C4-2B (cell line): ENCODE data around the gene MTX2.
A peak's percentile ranks its signal among the peaks of the same experiment; 100 is the strongest.

Experiments
- H3K27ac ChIP-seq: fragments of 450-650 bp; 2 replicates; pipeline ENCODE4 v1.5.1; 2017
- ZFX ChIP-seq: fragments of 450-650 bp; IDR thresholded peaks from 2 replicates; pipeline ENCODE4 v1.6.1; 2017
- TF ChIP-seq, protein P1 (sequence below): fragments of 450-650 bp; conservative IDR thresholded peaks from 2 replicates; pipeline ENCODE4 v1.5.1; 2017; ENCODE audit warnings: mild to moderate bottlenecking

MTX2 gene

DNA sequence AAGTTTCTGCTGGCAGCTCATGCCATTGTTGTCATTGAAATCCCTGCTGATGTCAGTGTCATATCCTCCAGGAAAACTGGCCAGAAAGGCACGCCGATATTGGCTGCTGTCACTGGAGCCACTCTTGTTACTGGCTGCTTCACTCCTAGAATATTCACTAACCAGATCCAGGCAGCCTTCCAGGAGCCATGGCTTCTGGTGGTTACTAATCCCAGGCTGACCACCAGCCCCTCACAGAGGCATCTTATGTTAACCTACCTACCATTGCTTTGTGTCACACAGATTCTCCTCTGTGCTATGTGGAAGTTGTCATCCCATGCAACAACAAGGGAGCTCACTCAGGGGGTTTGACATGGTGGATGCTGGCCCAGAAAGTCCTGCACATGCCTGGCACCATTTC lies 27.0 kb upstream of the MTX2 start:
- no peak overlapping the region for H3K27ac ChIP-seq
- TF ChIP-seq, protein P1, sequence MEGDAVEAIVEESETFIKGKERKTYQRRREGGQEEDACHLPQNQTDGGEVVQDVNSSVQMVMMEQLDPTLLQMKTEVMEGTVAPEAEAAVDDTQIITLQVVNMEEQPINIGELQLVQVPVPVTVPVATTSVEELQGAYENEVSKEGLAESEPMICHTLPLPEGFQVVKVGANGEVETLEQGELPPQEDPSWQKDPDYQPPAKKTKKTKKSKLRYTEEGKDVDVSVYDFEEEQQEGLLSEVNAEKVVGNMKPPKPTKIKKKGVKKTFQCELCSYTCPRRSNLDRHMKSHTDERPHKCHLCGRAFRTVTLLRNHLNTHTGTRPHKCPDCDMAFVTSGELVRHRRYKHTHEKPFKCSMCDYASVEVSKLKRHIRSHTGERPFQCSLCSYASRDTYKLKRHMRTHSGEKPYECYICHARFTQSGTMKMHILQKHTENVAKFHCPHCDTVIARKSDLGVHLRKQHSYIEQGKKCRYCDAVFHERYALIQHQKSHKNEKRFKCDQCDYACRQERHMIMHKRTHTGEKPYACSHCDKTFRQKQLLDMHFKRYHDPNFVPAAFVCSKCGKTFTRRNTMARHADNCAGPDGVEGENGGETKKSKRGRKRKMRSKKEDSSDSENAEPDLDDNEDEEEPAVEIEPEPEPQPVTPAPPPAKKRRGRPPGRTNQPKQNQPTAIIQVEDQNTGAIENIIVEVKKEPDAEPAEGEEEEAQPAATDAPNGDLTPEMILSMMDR: no peak
- no peak for TF ChIP-seq ZFX

DNA sequence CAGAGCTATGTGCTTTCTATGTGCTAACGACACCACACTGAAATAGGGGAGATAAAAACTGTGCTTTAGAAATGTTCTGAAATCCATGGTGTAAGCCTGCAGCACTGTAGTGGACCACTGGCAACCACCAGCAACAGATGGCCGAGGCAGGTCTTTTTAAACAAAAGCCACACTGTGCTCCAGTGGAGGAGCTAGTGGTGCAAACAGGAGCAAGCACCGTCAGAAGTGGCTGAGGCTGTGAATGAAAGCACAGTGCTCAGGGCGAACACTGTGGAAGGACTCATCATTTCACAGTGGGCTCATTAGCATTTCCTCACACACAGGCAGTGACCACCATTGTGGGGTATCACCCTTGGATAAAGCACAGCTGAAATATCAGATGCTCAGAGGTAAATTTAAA lies 22.9 kb upstream of the MTX2 start:
- TF ChIP-seq, protein P1: no peak
- TF ChIP-seq ZFX: no peak
- H3K27ac ChIP-seq: no peak overlapping the region

DNA sequence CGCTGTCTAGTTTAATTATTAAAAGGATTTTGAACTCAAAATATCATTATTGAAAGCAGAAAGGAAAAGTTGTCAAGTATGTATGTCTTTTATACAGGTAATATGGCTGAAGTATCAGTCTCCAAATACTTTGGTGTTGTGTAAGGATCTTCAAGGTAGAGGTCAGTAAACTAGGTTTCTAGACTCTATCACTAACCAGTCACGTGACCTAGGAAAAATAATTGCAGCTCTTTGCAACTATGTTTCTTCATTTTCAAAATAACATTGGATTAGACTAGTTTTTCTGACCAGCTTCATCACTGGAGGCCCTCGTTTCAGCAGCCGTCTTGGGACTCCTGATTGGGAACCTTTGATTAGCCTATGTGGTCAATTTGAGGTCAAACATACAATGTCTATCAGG lies 21.4 kb upstream of the MTX2 start:
- H3K27ac ChIP-seq: no peak overlapping the region
- no peak for TF ChIP-seq ZFX
- TF ChIP-seq, protein P1: no peak

DNA sequence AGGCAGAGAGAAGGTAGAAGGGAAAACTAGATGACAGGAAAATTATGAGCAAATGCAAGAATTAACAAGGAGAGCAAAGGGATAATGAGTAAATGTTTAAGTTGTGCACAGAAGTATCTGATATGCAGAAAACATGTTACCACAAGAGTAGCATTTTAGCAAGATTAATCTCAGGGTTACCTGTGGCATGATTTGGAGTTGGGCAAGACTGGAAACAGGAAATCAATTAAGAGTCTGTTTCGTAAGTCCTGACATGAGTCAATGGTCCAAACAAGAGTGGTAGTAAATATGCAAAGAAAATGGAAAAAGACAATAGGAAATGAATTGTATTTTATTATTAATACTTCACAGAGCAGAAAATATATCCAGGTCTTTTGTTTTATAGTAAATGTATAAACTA lies 17.3 kb upstream of the MTX2 start:
- no peak overlapping the region for H3K27ac ChIP-seq
- TF ChIP-seq, protein P1: no peak
- no peak for TF ChIP-seq ZFX

DNA sequence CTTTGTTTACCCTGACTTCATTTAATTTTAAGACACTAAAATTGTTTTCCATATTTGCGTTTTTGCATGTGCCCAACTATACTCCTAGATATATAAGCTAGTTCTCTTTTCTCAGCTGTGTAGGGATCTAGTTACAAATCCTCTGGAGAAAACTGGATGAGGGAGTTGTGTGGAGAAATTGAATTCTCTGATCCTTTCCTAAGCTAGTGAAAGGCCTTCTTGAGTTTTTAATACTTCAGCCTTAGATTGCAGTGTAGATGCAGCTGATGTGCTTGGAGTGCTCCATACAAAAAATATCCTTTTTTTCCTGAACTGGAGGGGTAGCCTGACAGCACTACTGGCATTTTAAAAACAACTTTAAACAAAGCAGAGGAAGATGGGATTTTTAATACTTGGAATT lies 8.6 kb upstream of the MTX2 start:
- TF ChIP-seq ZFX: no peak
- TF ChIP-seq, protein P1: no peak
- no peak overlapping the region for H3K27ac ChIP-seq

DNA sequence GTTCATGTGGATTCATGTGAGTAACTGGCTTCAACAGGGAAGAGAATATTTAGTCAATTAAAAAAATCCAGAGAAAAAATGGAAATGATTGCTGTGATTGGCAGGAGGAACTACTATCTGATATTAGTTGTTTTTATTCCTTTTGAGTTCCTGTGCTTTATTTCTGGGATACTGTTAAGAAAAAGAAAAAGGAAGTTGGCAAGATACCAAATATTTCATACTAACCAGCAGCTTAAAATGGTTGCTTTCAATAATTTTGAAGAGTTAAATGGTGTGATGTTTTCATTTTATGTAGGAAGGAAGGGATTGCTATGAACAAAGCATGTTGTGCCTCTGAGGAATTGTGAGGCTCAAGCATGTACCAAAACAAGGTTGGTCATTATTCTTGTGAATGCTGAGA lies 8.1 kb upstream of the MTX2 start:
- TF ChIP-seq ZFX: no peak
- TF ChIP-seq, protein P1: no peak
- no peak overlapping the region for H3K27ac ChIP-seq

DNA sequence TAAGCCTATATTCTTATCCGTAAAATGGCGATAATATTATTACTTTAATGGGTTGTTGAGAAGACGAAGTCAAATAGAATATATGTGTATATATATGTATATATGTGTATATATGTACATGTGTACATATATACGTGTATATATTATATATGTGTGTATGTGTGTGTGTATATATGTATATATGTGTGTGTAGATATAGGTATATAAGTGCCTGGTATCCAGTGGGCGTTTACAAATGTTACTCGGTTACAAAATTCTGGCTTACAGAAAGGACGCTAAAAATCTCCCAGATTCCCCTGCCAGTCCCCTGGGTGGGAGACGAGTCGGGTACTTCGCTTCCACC lies 295 bp upstream of the MTX2 start:
- H3K27ac ChIP-seq: peak overlapping the region; percentile 94
- TF ChIP-seq, protein P1: no peak
- no peak for TF ChIP-seq ZFX
